ENCODE measurements around the gene LIN9. TPM values are rescaled to one million over a fixed set of nuclear protein-coding genes. Genes with fewer than 3 reads are reported as not detected.

The LIN9 gene
- polyA plus RNA-seq, 1 donor from 2014 or later = 2.4 TPM

Other genes with a start within 250 kb of the LIN9 start
- gene H3-3A, start 246.4 kb downstream of the LIN9 start, polyA plus RNA-seq (ENCODE audit: insufficient read depth, low read depth, low replicate concordance) = 1,542 TPM
- 13.7 TPM for gene ACBD3, start 122.4 kb downstream of the LIN9 start, polyA plus RNA-seq (ENCODE audit: insufficient read depth, low read depth, low replicate concordance)
- not detected for gene MIXL1, start 85.5 kb downstream of the LIN9 start, polyA plus RNA-seq (ENCODE audit: insufficient read depth, low read depth, low replicate concordance)
- gene PARP1, start 98.9 kb upstream of the LIN9 start, polyA plus RNA-seq (ENCODE audit: insufficient read depth, low read depth, low replicate concordance) = 234 TPM
- 8.0 TPM for gene STUM, start 239.6 kb upstream of the LIN9 start, polyA plus RNA-seq (ENCODE audit: insufficient read depth, low read depth, low replicate concordance)